HG03521 (cell line): ENCODE data around the gene KIZ.
"Not testable (repeated sequence)": the region's sequence is repeated elsewhere in the genome, so short reads cannot be mapped to it uniquely, and the experiment has no call there.

Experiments used
- ATAC-seq: cut with Tn5 transposase; IDR thresholded peaks from one replicate; pipeline ENCODE4 v1.9.1; 2021; ENCODE audit warnings: mild to moderate bottlenecking, moderate library complexity; ENCODE audit not compliant: unreplicated experiment

The KIZ gene

DNA sequence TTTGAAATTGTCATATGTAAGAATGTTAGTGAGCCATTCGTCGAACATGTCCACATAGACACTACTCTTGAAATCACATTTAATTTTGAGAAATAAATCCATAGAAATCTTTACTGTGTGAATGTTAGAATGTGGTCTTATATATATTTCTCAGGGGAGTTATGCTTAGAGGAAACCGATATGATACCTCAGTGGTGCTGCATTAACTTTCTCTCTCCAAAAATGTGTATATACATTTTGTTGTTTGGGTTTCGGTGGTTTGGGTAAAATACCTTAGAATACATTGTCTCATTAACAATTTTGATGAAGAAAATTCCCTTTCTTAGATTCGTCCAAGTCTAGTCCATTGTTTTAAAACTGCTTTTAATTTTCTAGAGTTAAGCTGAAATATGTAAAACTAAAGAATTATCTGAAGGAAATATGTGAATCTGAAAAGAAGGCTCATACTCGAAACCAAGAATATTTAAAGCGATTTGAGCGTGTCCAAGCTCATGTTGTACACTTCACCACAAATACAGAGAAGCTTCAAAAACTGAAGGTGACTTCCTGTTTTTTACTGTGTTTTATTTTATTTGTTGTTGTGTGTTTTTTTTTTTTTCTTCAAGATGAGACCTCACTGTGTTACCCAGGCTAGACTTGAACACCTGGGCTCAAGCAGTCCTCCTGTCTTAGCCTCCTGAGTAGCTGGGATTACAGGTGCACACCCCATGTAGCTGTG is 10.3 kb downstream of the KIZ start:
- ATAC-seq: no peak

- no peak for ATAC-seq
Measured at GRCh38 chr20:21137078-21137477, 11.2 kb downstream of the KIZ start.

- no peak for ATAC-seq
Measured at GRCh38 chr20:21139881-21140566, 14.1 kb downstream of the KIZ start.

DNA sequence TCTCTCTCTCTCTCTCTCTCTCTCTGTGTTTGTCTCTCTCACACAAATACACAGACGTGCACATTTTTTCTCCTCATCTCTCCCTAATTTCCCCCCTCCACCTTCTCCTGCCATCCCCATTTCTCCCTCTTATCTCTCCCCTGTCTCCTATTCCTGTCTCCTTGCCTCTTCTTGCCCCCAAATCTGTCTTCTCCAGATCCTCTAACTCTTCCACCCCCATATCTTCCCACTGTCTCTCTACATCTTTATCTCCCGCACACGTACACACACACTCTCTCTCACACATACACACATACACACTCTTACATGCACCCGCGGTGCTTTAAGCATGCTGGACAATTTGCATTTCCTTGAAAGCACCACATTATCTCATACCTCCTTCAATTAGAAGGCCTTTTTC is 15.9 kb downstream of the KIZ start:
- ATAC-seq: no peak

- ATAC-seq: no peak
Measured at GRCh38 chr20:21143194-21143890, 17.5 kb downstream of the KIZ start.

GRCh38 chr20:21145424-21145823 is 19.5 kb downstream of the KIZ start:
- no peak for ATAC-seq

DNA sequence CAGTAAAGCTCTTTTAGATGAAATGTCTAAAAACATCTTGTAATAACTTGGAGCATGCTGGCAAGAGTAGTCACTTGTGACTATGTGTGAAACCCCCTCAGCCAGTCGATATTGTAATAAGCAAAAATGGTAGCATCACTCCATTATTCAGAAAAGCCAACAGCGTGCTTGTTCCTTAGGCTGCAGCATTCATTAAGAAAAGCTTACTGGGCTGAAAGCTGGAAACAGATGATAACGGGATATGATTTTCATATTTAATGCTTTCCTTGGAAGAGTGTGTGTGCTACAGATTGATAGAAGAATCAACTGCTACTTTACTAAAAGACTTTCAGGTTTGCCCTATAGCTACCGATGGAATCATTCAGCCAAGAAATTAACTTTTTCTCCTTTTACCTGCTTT is 20.3 kb downstream of the KIZ start:
- no peak for ATAC-seq

DNA sequence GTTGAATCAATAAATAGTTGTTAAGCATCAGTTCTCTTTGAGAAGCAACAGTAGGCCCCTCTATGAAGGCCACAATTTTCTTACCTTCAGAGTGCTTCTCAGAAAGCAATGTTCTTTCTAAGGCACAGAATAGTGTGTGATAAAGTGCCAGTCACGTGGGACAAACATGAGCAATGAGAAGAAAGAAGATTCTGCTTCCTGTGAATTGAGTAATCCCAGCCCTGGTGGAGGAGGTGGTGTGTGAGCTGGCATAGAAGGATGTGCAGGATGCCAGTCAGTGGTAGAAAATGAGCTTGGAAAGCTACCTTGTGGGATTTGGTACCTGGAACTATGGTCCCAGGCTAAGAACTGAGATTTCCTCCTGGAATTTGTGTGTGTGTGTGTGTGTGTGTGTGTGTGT is 21.7 kb downstream of the KIZ start:
- no peak for ATAC-seq

- ATAC-seq: no peak
Measured at GRCh38 chr20:21149344-21149743, 23.5 kb downstream of the KIZ start.

DNA sequence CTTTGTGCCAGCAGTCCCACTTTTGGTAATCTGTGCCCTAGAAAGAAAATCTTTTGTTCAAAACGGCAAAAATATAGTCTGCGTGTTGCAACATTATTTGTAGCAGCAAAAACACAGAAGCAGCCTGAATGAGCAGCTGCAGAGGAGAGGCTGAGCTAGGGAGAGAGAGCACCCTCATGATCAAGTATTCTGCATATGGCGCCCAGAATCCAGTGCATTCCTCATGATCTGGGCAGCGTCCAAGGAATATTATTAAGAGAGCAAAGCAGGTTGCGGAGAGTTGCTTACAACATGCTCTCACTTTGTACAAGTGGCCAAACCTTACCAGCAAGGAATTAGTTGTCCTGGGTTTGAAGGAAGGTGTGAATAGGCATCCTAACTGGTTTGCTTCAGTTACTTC is 25.9 kb downstream of the KIZ start:
- ATAC-seq: no peak

GRCh38 chr20:21154692-21155091 is 28.8 kb downstream of the KIZ start:
- ATAC-seq: no peak

- ATAC-seq: no peak
Measured at GRCh38 chr20:21155268-21155667, 29.4 kb downstream of the KIZ start.

GRCh38 chr20:21156266-21156665 is 30.4 kb downstream of the KIZ start:
- ATAC-seq: no peak

DNA sequence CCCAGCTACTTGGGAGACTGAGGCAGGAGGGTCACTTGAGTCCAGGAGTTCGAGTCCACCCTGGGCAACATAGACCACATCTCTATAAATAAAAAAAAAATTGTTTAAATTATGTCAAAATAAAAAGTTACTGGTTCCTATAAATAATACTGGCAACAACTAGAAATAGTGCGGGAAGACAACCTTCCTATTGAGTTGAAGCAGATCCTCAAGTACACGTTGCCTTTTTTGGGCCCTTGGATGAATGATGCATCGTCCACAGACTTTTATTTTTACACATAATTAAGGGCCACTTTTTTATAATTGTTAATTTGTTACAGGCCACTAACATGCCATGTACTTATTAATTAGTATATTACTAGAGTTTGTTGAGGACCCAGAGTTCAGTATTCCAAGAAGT is 31.1 kb downstream of the KIZ start:
- ATAC-seq: no peak

- ATAC-seq: no peak
Measured at GRCh38 chr20:21159658-21160380, 33.9 kb downstream of the KIZ start.

GRCh38 chr20:21161926-21162325 is 36.0 kb downstream of the KIZ start:
- no peak for ATAC-seq

GRCh38 chr20:21162631-21163030 is 36.7 kb downstream of the KIZ start:
- ATAC-seq: no peak

DNA sequence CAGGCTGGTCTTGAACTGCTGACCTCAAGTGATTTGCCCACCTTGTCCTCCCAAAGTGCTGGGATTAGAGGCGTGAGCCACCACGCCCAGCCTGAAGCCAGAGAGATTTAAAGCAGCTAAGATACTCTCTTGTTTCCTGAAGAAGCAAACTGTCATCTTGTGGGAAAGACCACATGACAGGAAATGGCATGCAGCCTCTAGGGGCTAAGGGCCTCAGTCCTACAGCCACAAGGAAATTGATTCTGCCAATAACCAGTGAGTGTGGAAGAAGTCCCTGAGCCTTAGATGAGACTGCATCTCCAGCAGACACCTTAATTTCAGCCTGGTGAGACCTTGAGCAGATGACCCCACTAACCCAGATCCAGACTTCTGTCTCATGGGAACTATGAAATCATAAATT is 40.9 kb downstream of the KIZ start:
- no peak for ATAC-seq

DNA sequence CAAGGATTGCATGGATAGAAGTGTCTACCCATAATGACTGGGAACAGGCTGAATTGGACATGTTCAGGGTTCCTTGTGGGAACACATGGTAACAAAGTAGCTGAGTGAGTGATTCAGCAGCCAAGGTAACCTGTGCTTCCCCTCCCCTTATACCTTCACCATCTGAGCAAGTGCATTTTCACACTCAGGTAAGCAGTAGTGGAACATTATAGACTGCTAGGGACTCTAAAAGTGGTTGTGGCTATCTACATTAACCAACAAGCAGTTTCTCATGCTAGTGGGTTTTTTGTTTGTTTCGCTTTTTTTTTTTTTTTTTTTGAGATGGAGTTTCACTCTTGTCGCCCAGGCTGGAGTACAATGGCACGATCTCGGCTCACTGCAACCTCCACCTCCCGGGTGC is 41.4 kb downstream of the KIZ start:
- no peak for ATAC-seq

DNA sequence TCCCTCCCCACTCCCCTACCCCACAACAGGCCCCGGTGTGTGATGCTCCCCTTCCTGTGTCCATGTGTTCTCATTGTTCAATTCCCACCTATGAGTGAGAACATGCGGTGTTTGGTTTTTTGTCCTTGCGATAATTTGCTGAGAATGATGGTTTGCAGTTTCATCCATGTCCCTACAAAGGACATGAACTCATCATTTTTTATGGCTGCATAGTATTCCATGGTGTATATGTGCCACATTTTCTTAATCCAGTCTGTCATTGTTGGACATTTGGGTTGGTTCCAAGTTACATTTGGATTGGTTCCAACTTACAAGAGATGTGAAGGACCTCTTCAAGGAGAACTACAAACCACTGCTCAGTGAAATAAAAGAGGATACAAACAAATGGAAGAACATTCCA is 42.2 kb downstream of the KIZ start:
- not testable (repeated sequence) for ATAC-seq

- no peak for ATAC-seq
Measured at GRCh38 chr20:21172626-21173025, 46.7 kb downstream of the KIZ start.
